GM21619 (cell line): ENCODE results near the gene CCNY.
"Not testable (repeated sequence)": the region's sequence is repeated elsewhere in the genome, so short reads cannot be mapped to it uniquely, and the experiment has no call there.

ENCODE experiments used
- ATAC-seq: cut with Tn5 transposase; IDR thresholded peaks from one replicate; pipeline ENCODE4 v1.9.1; 2021; ENCODE audit not compliant: unreplicated experiment

CCNY gene

GRCh38 chr10:35353805-35354204 lies 17.5 kb downstream of the CCNY start:
- ATAC-seq = peak; percentile 52

DNA sequence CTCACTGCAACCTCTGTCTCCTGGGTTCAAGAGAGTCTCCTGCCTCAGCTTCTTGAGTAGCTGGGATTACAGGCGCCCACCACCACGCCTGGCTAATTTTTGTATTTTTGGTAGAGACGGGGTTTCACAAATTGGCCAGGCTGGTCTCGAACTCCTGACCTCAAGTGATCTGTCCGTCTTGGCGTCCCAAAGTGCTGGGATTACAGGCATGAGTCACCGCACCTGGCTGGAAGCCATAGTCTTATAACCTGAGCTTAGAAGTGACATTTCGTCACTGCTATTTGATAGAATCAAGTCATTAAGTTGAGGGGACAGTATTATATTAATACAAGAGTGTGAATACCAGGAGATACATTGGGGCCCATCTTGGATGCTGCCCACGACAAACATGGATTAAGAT lies 17.9 kb downstream of the CCNY start:
- not testable (repeated sequence) for ATAC-seq

DNA sequence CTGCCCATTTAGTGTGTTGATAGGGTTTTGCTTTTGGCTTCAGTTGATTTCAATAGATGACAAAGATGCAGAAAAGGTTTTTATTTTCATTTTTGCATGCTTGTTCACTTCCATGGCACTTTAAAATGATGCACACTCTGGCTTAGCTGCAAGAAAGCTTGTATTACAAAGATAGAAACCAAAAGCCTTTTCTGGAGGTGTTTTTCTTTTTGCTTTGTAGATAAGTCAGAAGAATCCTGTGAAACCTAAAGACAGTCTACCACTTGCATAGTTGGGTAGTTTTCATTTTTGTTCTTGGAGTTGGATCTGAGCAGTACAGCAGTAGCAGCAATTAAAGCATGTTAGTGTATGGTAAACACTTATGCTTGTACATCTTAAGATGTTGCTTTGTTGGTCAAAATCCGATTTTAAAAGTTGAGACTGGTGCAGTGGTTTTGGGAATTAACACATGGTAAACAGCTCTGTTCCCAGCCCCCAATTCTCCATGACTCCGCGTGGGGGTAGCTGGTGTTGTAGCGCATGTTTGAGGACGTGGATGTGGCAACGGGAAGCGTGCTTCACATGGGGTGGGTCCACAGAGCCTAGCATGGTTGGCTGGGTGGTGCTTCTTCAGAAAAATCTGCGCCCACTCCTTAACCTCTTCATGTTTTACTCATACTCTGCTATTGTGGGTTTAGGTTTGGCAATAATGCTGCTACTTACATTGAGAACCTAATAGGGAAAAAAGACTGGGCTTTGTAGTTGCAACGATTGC lies 19.8 kb downstream of the CCNY start:
- ATAC-seq = peak; percentile 70

DNA sequence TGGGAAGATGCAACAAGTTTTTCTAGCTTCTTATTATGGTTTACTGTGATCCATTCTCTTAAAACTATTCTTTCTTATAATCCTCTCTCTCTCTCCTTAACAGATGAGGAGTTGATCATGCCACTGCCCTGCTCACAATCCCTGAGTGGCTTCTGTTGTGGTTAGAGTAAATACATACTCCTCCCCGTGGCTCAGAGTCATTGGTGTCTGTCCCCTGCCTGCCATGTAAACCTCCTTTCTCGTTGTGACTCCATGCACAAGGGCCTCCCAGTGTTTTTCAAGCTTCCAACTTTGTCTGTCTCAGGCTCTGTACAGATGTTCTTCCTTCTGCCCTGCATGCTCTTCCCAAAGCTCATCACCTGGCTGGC lies 20.4 kb downstream of the CCNY start:
- ATAC-seq = no peak

DNA sequence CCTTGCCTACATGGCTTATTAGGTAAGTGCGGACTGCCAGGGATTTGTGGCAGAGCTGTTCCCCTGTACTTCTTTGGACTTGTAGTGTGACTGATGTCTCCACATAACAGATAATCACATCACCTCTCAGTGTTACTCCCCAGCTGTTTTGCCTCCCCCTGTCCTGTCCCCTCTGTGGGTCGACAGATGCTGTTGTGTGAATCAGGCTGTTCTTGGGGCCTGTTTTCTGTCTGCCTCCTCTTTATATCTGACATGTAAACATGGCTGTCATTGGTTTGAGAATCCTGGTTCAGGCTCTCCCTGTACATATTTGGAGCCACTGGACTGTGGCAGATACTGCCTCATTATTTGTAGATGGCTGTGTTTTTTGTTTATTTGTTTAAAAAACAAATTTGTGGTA lies 22.7 kb downstream of the CCNY start:
- no peak for ATAC-seq

GRCh38 chr10:35359873-35360272 lies 23.6 kb downstream of the CCNY start:
- ATAC-seq = no peak

- ATAC-seq = no peak
These were observed 26.5 kb downstream of the CCNY start for GRCh38 chr10:35362701-35363350.

- no peak for ATAC-seq
These were observed 27.3 kb downstream of the CCNY start for GRCh38 chr10:35363587-35363986.

- ATAC-seq = no peak
These were observed 28.5 kb downstream of the CCNY start for GRCh38 chr10:35364808-35365207.

- no peak for ATAC-seq
These were observed 29.7 kb downstream of the CCNY start for GRCh38 chr10:35365994-35366393.

DNA sequence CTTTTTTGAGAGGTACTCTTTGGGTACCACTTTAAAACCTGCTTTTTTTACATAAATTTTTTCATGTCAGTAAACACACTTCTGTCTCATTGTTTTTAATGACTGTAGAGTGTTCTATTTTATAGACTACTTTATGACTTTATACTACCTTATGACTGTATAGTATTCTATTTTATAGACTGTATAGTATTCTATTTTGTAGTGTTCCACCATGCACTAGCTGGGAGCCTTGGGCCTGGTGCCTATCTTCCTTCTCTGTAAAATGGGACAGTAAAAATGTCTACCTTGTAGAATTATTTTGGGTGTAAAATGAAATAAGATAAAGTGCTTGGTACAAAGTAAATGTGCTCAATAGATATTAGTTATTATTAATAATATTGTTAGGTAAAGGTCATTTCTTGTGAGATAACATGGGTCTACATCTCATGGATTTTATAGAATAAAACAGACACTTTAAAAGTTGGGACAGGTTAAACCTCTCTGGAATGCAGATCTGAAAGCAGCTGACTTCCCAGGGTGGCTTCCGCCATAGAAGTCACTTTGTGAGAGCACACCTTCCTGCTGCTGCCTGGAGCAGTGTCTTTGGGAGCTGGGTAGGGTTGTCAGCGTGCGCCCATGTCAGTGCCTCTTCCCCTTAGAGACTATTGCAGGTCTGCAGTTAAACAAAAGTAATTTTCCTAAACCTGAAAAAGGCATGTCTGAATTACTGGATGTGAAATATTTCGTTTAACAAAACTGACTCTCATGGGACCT lies 31.0 kb downstream of the CCNY start:
- ATAC-seq = no peak

- no peak for ATAC-seq
These were observed 31.7 kb downstream of the CCNY start for GRCh38 chr10:35367982-35368381.

- no peak for ATAC-seq
These were observed 32.3 kb downstream of the CCNY start for GRCh38 chr10:35368485-35369048.

DNA sequence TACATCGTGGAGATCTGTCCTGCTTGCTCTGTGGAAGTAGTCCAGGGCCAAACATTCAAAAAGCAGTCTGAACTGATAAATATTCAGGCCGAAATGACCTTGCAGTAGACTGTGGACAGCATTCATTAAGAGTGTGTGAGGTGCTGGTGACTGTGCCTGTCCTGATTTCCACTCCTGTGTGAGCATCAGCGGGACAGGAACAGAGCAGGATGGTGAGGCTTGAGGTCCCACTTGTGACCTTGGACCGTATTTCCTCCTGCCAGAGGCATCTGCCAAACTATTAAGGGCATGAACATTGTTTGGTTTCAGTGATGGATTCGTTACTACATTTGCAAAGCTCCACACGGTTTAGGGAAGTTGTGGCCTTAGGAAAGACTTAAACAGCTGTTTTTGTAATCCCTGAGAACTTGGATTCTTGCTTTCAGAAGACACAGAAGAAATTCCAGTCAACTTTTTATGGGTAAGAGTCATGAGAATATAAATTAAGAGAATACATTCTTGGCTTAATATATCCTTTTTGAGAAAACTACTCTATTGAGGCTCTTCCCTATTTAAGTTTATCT lies 32.8 kb downstream of the CCNY start:
- ATAC-seq = no peak

GRCh38 chr10:35371731-35372130 lies 35.4 kb downstream of the CCNY start:
- ATAC-seq = no peak

- ATAC-seq = no peak
These were observed 36.0 kb downstream of the CCNY start for GRCh38 chr10:35372329-35372728.

GRCh38 chr10:35375091-35375765 lies 38.9 kb downstream of the CCNY start:
- no peak for ATAC-seq

DNA sequence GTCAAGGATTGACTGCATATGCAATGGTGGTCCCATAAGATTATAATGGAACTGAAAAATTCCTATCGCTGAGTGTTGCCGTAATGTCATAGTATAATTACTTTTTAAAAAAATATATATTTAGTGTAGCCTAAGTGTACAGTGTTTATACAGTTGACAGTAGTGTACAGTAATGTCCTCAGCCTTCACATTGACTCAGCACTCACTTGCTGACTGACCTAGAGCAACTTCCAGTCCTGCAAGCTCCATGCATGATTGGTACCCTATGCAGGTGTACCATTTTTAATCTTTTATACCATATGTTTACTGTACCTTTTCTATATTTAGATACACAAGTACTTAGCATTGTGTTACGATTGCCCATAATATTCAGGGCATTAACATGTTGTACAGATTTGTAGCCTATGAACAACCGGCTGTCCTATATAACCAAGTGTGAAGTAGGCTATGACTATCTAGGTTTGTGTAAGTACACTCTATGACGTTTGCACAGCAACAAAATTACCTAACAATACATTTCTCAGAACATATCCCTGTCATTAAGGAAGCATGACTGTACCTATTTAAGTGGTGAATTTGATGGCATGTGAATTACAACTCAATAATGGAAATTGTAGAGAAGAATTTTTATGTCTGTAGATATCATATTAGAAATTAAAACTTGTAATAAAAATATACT lies 40.9 kb downstream of the CCNY start:
- ATAC-seq = no peak

GRCh38 chr10:35378541-35379210 lies 42.4 kb downstream of the CCNY start:
- ATAC-seq = peak; percentile 25
